Activated CD4-positive, CD25-positive, alpha-beta regulatory T cell treated with anti-CD3 and anti-CD28 coated beads, Interleukin-2, amount 50 U/mL, for 16 hours (primary cell): Measurements from ENCODE around the gene RELL2.

Experiments used
- DNase-seq: peaks from one replicate; pipeline ENCODE4 v3.0.0-alpha.2; 2020; ENCODE audit warnings: low read depth, low spot score

The RELL2 gene

DNA sequence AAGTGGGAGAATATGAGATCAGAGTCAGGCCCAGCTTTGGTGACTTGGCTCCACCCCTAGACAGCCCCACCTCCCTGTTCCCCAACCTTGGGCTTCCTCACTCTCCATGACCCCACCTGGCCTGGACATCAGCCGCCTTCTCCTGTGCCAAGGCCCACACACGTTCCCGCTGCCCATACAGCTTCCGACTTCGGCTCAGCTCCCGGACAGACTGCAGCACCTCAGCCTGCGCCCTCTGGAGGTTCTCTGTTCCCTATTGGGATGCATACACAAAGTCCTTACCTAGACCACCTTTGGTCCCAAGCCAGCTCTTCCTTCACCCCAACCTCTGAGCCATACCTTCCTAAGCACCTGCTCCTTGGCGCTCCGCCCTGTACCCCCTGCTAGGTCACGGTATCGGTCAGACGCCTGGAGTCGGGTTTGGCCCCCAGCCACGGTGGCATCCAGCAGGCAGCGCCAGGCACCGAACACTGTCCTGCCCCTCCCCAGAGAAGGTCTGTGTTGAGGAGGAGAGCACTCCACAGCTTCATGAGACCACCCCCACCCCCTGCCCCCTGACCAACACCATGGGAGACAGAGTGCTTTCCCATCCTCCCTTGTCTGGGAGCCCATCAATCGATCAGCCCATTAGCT lies 12.4 kb downstream of the RELL2 start:
- no peak for DNase-seq

DNA sequence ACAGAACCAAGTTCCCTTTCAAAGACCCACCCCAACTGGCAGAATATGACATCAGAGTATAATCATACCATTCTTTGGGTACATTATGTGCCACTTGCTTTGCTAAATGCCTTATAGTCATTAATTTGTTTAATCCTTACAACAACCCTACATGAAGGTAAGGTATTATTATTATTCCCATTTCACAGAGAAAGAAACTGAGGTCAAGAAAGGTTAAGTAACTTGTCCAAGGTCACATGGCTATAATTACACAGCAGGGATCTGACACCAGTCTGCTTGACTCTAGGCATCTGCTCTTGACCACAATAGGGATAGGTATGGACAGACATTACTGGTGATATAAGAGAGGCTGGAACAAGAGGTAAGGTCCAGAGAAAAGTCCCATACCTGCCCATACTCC lies 13.2 kb downstream of the RELL2 start:
- DNase-seq = no peak

DNA sequence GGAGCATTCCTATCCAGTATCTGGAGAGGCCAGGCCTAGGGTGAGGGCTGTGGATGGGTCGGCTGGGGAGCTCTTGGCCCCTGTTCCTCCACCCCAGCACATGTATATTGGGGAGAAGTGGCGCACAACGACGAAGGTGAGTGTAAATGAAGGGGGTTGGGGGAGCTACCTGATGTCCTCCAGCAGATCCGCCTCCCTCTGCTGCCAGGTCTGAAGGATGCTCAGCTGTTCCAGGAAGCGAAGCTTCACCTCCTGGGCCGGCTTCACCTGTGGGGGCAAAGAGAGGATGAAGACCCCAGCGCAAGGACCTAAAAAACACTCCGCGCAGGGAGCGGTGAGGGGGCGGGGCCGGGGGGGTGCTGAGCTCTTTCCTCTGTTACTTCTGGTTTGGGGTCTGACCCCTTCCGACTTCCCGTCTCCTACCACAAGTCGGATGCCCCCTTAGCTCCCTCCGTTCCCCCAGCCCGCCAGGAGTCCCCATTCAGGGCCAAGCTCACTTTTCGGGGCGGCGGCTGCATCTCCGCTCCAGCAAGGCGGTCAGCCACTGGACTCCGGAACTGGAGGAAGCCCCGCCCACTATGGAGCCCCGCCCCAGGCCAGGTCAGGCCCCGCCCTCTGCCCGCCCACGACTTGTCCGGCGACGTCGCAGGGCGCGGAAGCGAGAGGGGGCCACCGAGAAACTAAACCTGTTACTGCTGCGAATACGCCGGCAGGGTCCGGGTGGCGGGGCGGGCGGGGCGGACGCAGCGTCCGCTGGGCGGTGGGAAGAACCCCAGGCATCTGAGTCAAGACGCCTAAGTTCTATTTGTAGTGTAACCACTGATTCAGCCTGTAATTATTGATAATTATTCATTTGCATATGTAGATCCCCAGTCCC lies 14.3 kb downstream of the RELL2 start, which contains the start of gene FCHSD1:
TSS of gene FCHSD1 (minus strand) at position 568 of the 877 bp plus-strand sequence. CDS start at position 518, 50 bp downstream.
- DNase-seq = peak; percentile 64

DNA sequence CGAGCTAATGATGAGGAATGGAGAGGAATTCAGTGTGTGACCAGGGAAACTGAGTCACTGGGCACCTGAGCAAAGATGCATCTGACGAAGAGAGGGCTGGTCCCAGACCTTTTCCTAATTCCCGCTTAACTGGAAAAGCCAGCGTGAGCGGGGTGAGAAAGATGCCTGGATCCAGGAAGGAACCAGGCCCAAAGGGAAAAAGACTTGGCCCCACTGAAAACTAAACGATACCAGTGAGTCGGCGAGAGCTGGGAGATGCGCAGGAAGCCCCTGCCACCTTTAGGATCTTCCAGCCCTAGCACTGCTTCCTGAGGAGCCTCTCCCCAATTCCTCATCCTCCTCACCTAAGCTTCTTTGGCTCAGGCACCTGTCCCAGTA lies 14.9 kb downstream of the RELL2 start:
- DNase-seq = no peak

DNA sequence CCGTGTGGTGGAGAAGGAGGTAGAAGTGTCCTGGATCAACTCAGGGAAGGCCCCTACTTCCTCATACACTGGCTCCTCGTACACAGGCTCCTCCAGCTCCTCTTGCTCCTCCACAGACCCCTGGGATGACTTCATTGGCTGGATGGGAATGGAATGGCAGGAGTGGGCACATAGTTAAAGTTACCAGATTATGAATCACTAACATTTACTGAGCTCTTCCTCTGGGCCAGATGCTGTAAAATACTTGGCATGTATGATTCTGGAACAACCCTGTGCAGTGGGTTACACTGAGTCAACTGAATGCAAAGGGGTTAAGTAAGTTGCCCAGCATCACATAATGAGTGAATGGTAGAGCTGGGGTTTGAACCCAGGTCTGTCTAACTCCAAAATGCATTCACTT lies 17.5 kb downstream of the RELL2 start:
- no peak for DNase-seq

DNA sequence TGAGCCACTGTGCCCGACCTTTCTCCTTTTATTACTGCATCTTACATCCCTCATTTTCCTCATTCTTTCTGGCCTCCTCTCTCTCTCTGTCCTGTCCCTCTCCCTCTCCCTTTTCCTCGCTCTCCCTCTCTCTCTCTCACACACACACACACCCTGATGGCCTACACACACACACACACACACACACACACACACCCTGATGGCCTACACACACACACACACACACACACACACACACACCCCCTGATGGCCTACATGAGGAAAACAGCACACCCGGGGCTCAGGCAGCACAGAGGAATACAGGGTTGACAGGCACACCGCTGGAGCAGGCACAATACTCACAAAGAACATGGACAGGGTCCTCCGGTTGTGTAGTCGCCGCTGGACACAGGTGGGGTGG lies 18.2 kb downstream of the RELL2 start:
- DNase-seq = no peak

DNA sequence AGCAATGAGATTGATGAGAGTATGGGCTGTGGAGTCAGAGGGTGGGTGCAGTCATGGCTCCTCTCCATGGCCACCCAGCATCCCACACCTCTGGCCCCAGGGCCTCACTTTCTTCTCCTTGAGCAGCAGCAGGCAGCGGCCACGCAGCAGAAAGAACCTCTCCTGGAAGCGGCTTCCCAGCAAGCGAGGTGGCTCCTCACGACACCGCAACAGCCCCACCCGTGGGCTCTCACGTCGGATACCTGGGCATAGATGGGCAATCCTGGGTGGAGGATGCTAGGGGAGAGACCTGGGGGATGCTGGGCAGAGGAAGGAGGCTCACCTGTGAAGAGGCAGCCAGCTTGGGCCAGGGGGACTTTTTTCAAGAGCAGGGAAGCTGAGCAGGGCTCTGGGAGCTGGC lies 19.6 kb downstream of the RELL2 start:
- no peak for DNase-seq

DNA sequence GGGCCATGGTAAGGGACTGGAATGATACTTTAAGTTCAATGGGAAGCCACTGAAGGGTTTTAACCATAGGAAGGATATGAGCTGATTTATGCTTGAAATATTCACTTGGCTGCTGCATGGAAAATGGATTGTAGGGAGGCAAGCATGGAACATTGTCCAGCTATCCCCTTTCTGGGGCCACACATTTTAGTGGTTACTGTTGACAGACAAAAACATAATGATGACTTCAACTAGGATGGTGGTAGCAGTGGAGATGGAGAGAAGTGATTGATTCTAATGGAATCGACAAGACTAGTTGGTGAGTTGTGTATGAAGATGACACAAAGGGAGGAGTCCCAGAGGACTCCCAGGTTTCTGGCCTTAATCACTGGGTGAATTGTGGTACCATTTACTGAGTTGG lies 20.6 kb downstream of the RELL2 start:
- DNase-seq = no peak

DNA sequence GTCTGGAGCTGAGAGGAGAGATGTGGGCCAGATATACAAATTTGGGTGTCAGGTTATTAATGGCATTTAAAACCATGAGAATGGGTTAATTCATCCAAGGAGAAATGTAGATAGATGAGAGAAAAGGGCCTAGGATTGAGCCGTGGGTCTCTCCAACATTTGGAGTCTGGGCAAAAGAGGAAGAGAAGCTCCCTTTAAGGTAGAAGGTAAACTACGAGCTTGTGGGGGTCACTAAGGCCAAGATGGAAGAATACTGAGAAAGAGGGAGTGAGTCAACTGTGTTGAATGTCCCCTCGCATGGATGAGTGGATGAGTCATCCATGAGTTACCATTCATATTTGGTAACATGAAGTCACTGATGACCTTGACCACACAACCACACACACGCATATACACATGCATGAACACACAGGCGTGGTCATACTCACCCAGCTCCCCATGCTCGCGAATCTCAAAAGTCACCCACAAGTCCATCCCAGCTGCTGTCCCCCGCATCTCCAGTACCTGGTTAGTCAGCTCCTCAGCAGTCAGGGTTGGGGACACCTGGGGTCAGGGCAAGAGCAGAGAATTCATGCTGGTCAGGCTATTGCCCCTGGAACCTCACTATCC lies 21.2 kb downstream of the RELL2 start:
- no peak for DNase-seq

DNA sequence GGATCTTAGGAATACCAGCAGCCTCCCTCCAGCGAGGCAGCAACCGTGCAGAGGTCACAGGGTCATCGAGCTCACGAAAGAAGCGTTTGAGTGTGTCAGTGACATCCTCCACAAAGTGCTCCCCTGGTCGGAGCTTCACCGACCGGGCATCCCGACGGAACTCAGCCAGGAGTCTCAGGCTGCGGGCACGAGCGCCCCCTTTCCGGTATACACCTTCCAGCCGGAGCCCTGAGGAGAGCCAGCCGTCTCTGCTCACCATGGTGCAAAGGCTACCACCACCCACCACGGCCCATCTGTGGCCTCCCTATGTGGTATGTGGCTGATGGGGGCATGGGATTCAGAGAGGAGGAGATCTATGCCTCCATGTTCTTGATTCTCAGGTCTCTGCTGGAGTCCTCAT lies 25.2 kb downstream of the RELL2 start:
- no peak for DNase-seq

DNA sequence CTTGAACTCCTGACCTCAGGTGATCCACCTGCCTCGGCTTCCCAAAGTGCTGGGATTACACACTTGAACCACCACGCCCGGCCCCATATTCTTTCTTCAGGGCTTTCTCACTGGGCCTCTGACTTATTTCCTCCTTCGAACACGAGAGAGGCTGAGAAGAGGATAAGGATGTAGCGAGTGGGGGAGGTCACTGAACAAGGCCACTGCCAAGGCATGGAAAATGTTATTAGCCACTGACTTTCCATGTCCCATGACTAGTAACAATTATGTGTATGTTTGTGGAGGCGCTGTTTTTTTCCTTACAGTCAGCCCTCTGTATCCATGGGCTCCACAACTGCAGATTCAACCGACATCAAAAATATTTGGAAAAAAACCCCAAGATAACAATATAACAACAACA lies 26.7 kb downstream of the RELL2 start:
- DNase-seq = no peak

DNA sequence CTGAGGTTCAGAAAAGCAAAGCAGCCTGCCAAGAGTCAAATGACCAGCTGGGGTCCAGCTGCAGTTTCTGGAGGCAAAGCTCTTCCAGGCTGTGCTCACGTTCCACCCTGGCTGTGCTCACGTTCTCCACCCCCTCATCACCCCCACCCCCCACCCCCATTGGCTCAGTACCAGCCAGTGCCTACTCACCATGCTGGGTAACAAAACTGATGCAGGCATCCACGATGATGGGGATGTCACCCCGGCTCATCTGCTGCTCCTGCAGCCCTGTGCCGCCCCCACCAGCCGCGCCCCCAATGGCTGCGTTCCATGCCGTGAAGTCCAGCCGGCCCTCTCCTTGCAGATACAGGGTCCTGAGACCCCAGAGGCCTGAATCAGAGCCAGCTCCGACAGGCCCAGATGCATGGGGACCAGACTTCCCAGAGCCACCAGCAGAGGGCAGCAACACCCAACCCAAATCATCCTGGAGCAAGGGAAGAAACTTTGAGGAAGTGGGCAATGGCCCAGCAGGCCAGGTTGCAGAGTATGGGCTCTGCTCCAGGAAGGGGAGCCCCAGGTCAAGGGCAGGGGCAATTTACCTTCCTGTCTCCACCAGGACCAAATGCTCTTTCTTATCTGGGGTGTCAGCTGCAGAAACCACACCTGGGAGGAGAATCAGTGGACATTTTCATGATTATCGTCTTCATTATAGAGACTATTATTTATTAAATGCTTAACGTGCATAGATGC lies 28.1 kb downstream of the RELL2 start:
- peak; percentile 46 for DNase-seq

DNA sequence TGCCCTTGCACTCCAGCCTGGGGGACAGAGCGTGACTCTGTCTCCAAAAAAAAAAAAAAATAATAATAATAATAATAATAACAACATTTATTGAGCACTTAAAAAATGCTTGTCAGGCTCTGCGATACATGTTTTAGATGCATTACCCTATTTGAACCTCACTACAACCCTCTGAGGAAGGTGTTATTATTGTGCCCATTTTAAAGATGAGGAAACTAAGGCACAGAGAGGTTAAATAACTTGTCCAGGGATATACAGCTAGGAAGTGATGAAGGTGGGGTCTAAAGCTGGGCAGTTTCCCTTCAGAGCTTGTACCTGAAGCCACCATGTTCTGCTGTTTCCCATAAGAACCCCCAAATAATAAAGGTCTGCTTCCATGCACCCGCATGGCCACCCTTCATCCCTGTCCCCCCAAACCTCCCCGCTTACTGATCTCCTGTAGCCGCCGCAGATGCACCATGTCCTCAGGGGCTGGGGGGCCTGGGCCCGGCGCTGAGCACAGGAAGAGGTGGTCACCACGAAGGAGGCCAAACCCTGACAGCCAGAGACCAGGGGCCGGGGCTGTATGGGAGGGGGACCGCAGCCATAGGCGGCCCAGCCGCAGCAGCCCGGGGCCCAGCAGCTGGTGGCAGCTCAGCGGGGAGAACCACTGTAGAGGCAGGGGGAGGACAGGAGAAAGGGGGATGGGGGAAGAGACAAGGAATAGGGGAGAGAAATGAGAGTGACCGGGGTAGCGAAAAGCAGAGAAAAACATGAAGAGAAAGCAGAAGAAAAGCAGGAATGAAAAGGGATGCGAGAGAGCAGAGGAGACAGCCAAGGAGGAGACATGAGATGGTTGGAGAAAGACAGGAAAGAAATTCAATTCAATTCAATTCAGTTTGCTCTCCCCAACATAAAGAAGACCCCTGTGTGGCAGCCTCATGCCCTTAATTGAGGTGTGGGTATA lies 29.5 kb downstream of the RELL2 start:
- no peak for DNase-seq

DNA sequence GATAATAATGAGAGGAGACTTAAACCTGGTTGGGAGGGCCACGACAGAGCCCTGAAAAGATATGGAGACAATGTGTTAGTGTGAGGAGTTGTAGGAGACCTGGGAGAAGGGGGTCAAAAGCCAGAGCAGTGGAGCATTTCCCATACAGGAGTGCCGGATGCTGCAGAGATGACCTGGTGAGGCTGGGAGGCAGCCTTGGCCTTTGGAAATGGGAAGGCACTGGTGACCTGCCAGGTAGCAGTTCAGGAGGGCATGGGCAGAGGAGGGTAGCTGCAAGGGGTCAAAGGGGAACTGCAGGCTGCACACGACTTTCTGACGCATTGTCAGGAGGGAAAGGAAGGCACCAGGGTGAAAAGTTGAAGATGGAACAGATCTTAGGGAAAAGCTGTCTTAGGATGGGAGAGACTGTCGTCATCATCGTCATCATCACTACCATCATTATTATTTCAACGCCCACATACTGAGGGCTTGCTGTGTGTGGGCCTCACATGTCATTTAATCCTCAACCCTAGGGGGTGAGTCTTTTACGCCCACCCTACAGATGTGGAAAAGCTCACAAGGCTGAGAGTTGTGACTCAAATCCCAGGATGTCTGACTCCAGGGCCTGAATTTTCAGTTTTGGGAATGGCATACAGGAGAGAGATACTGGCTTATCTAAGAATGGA lies 31.9 kb downstream of the RELL2 start:
- DNase-seq = no peak

DNA sequence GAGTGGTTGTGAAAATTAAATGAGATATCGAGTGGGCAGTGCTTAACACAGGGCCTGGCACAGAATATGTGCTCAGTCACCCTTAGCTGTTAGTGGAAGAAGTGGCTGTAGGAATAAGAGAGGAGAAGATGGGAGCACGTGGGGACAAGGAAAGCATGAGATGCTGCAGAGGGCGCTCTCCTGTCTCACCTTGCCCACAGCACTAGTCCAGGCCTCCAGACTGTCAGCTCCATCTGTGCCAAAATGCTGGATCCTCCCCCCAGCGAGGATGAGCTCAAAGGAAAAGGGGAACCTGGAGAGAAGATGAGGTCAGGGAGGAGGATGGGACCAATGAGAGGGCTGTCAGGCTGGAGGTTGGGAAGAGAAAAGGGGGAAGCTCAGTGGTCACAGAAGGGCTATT lies 32.7 kb downstream of the RELL2 start:
- DNase-seq = no peak

DNA sequence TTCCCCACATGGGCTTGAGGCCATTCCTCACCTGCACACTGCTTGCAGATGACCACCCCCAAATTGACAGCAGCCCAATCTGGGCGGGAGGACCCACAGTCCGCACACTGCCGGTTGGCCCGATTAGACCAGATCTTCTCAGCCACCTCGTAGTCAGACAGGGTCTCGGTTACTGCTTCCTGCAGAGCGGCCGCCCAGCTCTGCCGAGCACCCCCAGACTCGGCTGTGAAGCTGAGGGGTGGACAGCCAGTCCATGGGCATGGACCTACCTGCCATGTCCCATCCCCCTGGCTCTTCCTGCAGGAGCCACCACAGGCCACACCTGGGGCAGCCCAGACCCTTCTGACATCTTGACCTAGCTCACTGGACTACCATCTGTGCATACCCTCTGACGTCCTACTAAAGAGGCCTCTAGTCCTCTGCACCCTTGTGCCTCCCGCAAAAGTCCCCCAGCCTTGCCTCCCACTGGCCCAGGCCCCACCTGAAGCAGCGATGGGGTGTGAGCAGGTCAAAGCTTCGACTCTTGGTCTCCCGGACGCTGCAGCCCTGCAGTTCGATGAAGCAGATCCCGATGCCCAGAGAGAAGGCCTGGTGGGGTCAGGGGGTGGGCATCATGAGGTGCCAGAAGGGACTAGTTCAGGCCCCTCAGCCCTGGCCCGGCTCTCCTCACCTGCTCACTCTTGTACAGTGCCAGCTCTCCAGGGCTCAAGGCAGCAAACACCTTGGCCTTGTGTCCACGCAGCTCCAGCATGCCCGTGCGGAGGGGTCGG lies 35.5 kb downstream of the RELL2 start:
- no peak for DNase-seq

DNA sequence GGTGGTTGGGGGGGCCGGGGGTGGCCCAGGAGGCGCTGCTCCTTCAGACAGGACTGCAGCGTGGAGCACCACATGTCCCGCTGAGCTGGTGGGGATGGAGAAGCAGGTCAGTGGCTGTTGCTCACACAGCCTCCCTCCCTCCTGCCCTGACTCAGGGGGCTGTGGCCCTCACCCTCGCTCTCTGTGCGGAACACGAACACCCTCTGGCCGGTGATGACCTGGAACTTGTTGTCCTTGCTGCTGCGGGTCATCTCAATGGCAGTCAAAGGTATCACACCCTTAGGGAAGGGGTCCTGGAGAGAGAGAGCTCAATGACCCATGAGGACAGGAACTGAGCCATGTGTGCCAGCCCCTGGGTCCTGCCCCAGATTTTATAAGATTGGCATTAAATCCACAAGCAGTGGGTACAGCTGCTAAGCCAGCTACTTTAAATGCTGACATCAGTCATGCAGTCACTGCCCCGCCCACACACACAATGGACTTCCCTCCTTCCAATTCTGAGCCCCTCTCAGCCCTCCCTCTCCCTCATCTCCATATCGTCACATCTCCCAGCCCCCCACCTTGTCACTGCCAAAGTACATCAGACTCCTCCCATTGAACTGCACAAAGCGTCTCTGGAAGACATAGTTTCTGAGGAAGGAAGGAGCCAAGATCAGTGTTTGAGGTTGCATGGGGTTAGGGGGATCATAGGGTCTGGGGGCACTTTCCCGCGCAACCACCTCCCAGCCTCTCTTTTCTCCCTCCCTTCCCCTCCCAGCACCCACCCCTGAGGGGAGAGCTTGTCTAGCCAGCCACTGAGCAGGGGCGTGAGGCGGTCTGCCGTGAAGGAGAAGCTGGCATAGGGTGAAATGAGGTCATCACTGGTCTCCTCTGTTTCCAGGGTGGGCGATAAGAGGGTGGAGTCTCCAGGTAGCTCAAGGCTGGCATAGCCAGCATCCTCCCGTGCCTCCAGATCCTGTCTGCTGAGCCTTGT lies 36.3 kb downstream of the RELL2 start:
- DNase-seq = no peak

DNA sequence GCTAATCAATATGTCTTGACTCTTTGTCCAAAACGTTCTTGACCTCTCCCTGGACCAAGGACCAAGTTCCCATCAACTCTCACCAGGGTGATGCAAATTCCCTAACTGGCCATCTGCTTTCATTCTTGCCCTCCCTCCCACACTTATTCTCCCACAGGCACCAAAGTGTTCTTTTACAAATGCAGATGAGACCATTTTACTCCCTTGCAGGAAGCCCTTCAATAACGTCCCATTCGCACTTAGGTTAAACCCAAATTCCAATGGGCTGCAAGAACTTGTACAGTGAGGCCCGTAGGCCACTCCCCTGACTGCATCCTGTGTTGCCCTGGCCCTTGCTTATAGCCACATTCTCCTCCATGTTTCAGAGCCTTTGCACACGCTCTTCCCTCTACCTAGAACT lies 38.0 kb downstream of the RELL2 start:
- no peak for DNase-seq
